ENCODE measurements around the gene AMER3. TPM values are rescaled to one million over a fixed set of nuclear protein-coding genes. Genes with fewer than 3 reads are reported as not detected.

AMER3 gene
- total RNA-seq, 1 experiment from 2014 or later = not detected

- Mint-ChIP-seq H3K36me3 (ENCODE audit: insufficient read depth, unreplicated experiment) (no peaks in the 10 kb centered on the region), H3K27me3 (ENCODE audit: insufficient read depth, unreplicated experiment) (peaks cover 50% of the 10 kb centered on the region), H3K4me1 (ENCODE audit: insufficient read depth, unreplicated experiment) (no peaks in the 10 kb centered on the region), H3K27ac (ENCODE audit: low read depth, unreplicated experiment) (no peak overlapping the region), H3K4me3 (ENCODE audit: unreplicated experiment) (no peak overlapping the region), H3K9me3 (ENCODE audit: unreplicated experiment) (no peaks in the 10 kb centered on the region)
- intact Hi-C loops (cut with micrococcal nuclease) = no loop called here
- no peak for TF ChIP-seq CTCF (IDR thresholded peaks at IDR 0.05; ENCODE audit: unreplicated experiment)
- DNase-seq (ENCODE audit: unreplicated experiment) = no peak
- ChIA-PET CTCF (no interaction called here), POLR2A (no interaction called here)
- BruUV-seq (replicated peaks) = no TSS peak
Observed at GRCh38 chr2:130760754-130761751, 5.7 kb downstream of the AMER3 start.

- Mint-ChIP-seq H3K36me3 (ENCODE audit: insufficient read depth, unreplicated experiment) (no peaks in the 10 kb centered on the region), H3K27ac (ENCODE audit: low read depth, unreplicated experiment) (no peak overlapping the region), H3K4me1 (ENCODE audit: insufficient read depth, unreplicated experiment) (no peaks in the 10 kb centered on the region), H3K27me3 (ENCODE audit: insufficient read depth, unreplicated experiment) (peaks cover 52% of the 10 kb centered on the region), H3K4me3 (ENCODE audit: unreplicated experiment) (no peak overlapping the region), H3K9me3 (ENCODE audit: unreplicated experiment) (no peaks in the 10 kb centered on the region)
- no peak for DNase-seq (ENCODE audit: unreplicated experiment)
- TF ChIP-seq CTCF (IDR thresholded peaks at IDR 0.05; ENCODE audit: unreplicated experiment) = no peak
- no TSS peak for BruUV-seq (replicated peaks)
- intact Hi-C loops (cut with micrococcal nuclease) = no loop called here
- ChIA-PET POLR2A (no interaction called here), CTCF (no interaction called here)
Observed at GRCh38 chr2:130762031-130762909, 6.9 kb downstream of the AMER3 start.

- no TSS peak for BruUV-seq (replicated peaks)
- Mint-ChIP-seq H3K4me1 (ENCODE audit: insufficient read depth, unreplicated experiment) (no peaks in the 10 kb centered on the region), H3K4me3 (ENCODE audit: unreplicated experiment) (no peak overlapping the region), H3K36me3 (ENCODE audit: insufficient read depth, unreplicated experiment) (no peaks in the 10 kb centered on the region), H3K27me3 (ENCODE audit: insufficient read depth, unreplicated experiment) (peaks cover 45% of the 10 kb centered on the region), H3K27ac (ENCODE audit: low read depth, unreplicated experiment) (no peak overlapping the region), H3K9me3 (ENCODE audit: unreplicated experiment) (no peaks in the 10 kb centered on the region)
- ChIA-PET CTCF (no interaction called here), POLR2A (no interaction called here)
- intact Hi-C loops (cut with micrococcal nuclease) = no loop called here
- DNase-seq (ENCODE audit: unreplicated experiment) = no peak
- no peak for TF ChIP-seq CTCF (IDR thresholded peaks at IDR 0.05; ENCODE audit: unreplicated experiment)
Observed at GRCh38 chr2:130762910-130763385, 7.6 kb downstream of the AMER3 start.

- no TSS peak for BruUV-seq (replicated peaks)
- peaks cover 41% of the 10 kb centered on the region for H3K27me3 Mint-ChIP-seq (ENCODE audit: insufficient read depth, unreplicated experiment)
- ChIA-PET CTCF (interaction anchor here (0.6 kb wide), 1 partner anchor 581 kb away, joined by 4 read pairs; no protein-coding TSS in a partner anchor), POLR2A (no interaction called here)
- no peak overlapping the region for H3K27ac Mint-ChIP-seq (ENCODE audit: low read depth, unreplicated experiment)
- TF ChIP-seq CTCF (IDR thresholded peaks at IDR 0.05; ENCODE audit: unreplicated experiment) = no peak
- intact Hi-C loops (cut with micrococcal nuclease) = no loop called here
- no peaks in the 10 kb centered on the region for H3K9me3 Mint-ChIP-seq (ENCODE audit: unreplicated experiment)
- no peak for DNase-seq (ENCODE audit: unreplicated experiment)
- no peak overlapping the region for H3K4me3 Mint-ChIP-seq (ENCODE audit: unreplicated experiment)
- no peaks in the 10 kb centered on the region for H3K36me3 Mint-ChIP-seq (ENCODE audit: insufficient read depth, unreplicated experiment)
- H3K4me1 Mint-ChIP-seq (ENCODE audit: insufficient read depth, unreplicated experiment) = no peaks in the 10 kb centered on the region
Observed at GRCh38 chr2:130763405-130763804, 8.1 kb downstream of the AMER3 start.

All from MCF 10A (cell line).